Upper lobe of right lung (tissue), 1 donor: ENCODE measurements around the gene OR10H3. TPM values are rescaled to one million over a fixed set of nuclear protein-coding genes. Genes with fewer than 3 reads are reported as not detected.

Experiments used
- ATAC-seq: fragments of 200-7000 bp; cut with Tn5 transposase; one replicate; pipeline ENCODE4 v1.9.1; 2020; ENCODE audit warnings: mild to moderate bottlenecking, moderate library complexity
- DNase-seq: peaks from one replicate; pipeline ENCODE4 v3.0.0-alpha.2; 2020
- H3K27ac ChIP-seq: fragments of 200-600 bp; one replicate; pipeline ENCODE4 v1.8.0; 2022
- H3K27me3 ChIP-seq: fragments of 200-600 bp; one replicate; pipeline ENCODE4 v1.8.0; 2022; ENCODE audit warnings: mild to moderate bottlenecking
- H3K36me3 ChIP-seq: fragments of 200-600 bp; one replicate; pipeline ENCODE4 v1.8.0; 2022
- H3K4me1 ChIP-seq: fragments of 200-600 bp; one replicate; pipeline ENCODE4 v1.8.0; 2022
- H3K4me3 ChIP-seq: fragments of 200-600 bp; one replicate; pipeline ENCODE4 v1.8.0; 2022; ENCODE audit warnings: mild to moderate bottlenecking
- H3K9me3 ChIP-seq: fragments of 200-600 bp; one replicate; pipeline ENCODE4 v1.8.0; 2022
- intact Hi-C: fragments of 100-400 bp; cut with DNase I; formaldehyde crosslinking; loops from one replicate; pipeline ENCODE4 v1.11.0; 2022
- total RNA-seq: library from RNA; stranded (reverse); fragmentation: NEBNext Ultra II Directional; extraction: Animal tissue kit (Norgen Biotek cat#: 25700); gene quantifications from one replicate; pipeline ENCODE4 v1.2.1, GENCODE V29; 2021
- TF ChIP-seq, protein P1 (sequence below): fragments of 200-600 bp; IDR thresholded peaks from one replicate; pipeline ENCODE4 v1.8.0; 2022; ENCODE audit warnings: antibody characterized with exemption
- donor health status: DM: no; HTN: yes; CAD: no; lungs with severe emphysema.

OR10H3 gene
- total RNA-seq, 1 donor from 2014 or later: not detected

DNA sequence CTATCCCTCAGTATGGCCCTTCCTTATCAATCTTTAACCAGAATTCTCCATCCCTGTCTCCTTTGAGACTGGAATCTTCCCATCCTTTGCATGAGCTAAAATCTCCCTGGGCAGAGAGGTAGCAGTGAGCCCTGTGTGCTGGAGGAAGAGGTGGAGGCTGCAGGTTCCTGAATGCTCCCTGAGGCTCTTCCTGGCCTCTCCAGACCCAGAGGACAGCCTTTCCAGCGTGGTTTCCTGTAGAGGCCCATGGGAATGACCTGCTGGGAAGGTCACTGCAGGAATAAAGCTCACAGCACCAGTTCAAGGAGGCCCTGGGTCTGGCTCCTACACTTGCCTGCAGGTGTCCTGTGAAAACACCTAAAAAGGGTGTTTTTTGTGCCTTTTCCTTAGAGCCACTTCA is 5.4 kb upstream of the OR10H3 start:
- no peaks in the 10 kb centered on the region for H3K36me3 ChIP-seq
- H3K27me3 ChIP-seq: no peaks in the 10 kb centered on the region
- H3K27ac ChIP-seq: no peak overlapping the region
- H3K4me3 ChIP-seq: no peak overlapping the region
- H3K9me3 ChIP-seq: no peaks in the 10 kb centered on the region
- intact Hi-C loops: no loop called here
- no peaks in the 10 kb centered on the region for H3K4me1 ChIP-seq
- ATAC-seq: no peak
- TF ChIP-seq, protein P1, sequence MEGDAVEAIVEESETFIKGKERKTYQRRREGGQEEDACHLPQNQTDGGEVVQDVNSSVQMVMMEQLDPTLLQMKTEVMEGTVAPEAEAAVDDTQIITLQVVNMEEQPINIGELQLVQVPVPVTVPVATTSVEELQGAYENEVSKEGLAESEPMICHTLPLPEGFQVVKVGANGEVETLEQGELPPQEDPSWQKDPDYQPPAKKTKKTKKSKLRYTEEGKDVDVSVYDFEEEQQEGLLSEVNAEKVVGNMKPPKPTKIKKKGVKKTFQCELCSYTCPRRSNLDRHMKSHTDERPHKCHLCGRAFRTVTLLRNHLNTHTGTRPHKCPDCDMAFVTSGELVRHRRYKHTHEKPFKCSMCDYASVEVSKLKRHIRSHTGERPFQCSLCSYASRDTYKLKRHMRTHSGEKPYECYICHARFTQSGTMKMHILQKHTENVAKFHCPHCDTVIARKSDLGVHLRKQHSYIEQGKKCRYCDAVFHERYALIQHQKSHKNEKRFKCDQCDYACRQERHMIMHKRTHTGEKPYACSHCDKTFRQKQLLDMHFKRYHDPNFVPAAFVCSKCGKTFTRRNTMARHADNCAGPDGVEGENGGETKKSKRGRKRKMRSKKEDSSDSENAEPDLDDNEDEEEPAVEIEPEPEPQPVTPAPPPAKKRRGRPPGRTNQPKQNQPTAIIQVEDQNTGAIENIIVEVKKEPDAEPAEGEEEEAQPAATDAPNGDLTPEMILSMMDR: no peak
- no peak for DNase-seq

DNA sequence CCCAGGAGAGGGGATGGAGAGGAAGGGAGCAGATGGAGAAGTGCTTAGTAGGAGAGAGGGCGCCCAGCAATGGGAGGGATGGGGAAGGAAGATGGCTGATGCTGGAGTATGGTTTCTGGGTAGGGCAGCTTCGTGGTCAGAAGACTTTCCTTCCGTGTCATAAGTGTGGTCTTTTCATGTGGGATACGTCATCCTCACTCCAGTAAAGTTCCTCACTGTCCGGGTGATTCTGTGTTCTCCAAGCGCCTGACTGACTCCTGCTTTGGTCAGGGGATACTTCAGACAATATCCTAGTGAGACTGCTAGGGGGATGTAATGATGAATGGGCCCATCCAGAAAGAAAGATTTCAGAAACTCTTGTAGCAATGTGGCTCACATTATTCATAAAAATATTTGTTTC is 3.9 kb upstream of the OR10H3 start:
- ATAC-seq (no peak), DNase-seq (no peak)
- Histone ChIP-seq H3K27me3 (no peaks in the 10 kb centered on the region), H3K4me1 (no peaks in the 10 kb centered on the region), H3K36me3 (no peaks in the 10 kb centered on the region), H3K4me3 (no peak overlapping the region), H3K27ac (no peak overlapping the region), H3K9me3 (no peaks in the 10 kb centered on the region)
- TF ChIP-seq, protein P1: no peak
- intact Hi-C loops: no loop called here

DNA sequence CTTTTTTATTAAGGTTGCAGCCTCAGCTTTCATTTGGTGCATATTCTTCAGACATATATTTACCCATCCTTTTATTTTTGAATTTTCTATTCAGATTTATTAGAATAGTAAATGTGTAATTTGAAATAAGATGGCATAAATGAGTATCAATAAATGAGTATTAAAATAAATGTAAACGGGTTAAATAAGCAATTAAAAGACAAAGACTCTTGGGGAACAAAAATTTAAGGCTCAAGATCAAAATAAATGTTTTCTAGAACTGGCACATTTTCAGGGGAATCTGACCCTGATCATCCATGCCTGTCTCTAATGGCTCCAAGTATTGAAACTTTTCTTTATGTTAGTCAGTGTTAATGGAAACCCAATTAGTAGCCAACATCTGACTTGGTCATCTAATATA is 3.0 kb downstream of the OR10H3 start:
- intact Hi-C loops: no loop called here
- no peak overlapping the region for H3K4me3 ChIP-seq
- no peak overlapping the region for H3K27ac ChIP-seq
- no peaks in the 10 kb centered on the region for H3K36me3 ChIP-seq
- H3K9me3 ChIP-seq: no peaks in the 10 kb centered on the region
- H3K4me1 ChIP-seq: no peaks in the 10 kb centered on the region
- ATAC-seq: no peak
- H3K27me3 ChIP-seq: peaks cover 7% of the 10 kb centered on the region
- DNase-seq: no peak
- TF ChIP-seq, protein P1: no peak

DNA sequence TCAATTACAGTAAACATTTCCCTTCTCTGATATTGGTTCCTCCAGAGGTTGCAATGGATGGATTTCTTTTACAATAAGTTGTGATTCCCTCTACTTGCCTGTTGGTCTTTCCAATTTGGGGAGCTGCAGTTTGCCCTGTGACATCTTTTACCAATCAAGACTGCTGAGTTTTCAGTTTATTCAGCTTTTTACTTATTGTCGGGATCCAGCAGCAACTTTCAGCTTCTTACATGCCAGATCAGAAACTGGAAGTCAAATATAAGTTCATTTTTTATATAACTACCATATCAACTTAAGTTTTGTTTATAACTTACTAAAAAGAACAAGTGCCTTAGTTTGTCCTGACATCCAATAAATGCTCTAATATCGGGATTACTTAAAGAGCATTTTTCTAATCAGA is 10.5 kb downstream of the OR10H3 start:
- H3K36me3 ChIP-seq: no peaks in the 10 kb centered on the region
- TF ChIP-seq, protein P1: no peak
- no peaks in the 10 kb centered on the region for H3K9me3 ChIP-seq
- no peak overlapping the region for H3K27ac ChIP-seq
- no peaks in the 10 kb centered on the region for H3K4me1 ChIP-seq
- H3K4me3 ChIP-seq: no peak overlapping the region
- DNase-seq (no peak), ATAC-seq (no peak)
- intact Hi-C loops: no loop called here
- H3K27me3 ChIP-seq: peaks cover 39% of the 10 kb centered on the region

DNA sequence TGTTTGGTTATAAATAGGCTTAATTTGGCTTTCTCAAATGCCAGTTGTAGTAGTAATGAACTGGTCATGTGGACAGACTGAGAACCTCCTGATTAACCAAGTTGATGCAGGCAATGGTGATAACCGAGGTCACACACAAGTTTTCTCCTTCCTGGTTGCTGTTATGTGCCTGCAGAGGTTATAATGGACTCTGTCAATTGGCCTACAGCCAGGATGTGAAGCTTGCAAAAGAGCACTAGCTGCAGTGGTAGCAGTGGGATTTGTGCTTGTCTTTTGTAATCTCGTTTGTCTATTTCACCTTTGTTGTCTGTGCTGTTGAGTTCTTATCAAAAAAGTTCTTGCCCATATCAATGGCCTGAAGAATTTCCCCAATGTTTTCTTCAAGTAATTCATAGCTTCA is 20.6 kb downstream of the OR10H3 start:
- TF ChIP-seq, protein P1: no peak
- Histone ChIP-seq H3K27ac (no peak overlapping the region), H3K9me3 (no peaks in the 10 kb centered on the region), H3K4me3 (no peak overlapping the region), H3K4me1 (no peaks in the 10 kb centered on the region), H3K27me3 (peaks cover 16% of the 10 kb centered on the region), H3K36me3 (no peaks in the 10 kb centered on the region)
- intact Hi-C loops: no loop called here
- no peak for ATAC-seq
- DNase-seq: no peak

DNA sequence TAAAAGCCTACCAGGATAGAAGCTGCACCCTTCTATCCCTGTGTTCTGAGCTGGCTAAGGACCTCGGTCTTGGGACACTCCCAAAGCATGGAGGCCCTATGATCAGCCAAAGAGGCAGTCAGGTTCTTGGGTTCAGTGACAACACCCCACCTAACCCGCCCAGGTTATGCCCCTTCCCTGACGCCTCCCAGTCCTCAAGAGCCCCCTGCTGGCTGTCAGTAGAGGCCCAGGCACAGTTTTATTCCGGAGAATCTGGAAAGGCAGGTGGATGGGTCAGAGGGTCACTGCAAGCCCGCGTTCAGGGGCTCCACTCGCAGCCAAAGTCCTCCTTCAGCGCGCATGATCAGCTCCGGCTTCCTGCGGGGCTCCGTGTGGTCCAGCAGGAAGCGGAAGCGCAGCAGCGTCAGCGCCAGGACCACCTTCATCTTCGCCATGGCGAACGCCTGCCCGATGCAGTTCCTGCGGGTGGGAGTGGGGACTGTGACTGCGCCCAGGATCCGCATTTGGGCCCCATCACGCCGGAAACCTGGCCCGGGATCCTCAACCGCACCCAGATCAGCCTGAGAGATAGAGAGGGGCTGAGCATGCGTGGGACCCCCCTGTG is 22.3 kb downstream of the OR10H3 start:
- intact Hi-C loops: no loop called here
- Histone ChIP-seq H3K27ac (no peak overlapping the region), H3K27me3 (peaks cover 16% of the 10 kb centered on the region), H3K4me3 (no peak overlapping the region), H3K9me3 (no peaks in the 10 kb centered on the region), H3K4me1 (no peaks in the 10 kb centered on the region), H3K36me3 (no peaks in the 10 kb centered on the region)
- DNase-seq: no peak
- TF ChIP-seq, protein P1: no peak
- no peak for ATAC-seq
